Adrenal gland (tissue), 12 donors: Measurements from ENCODE around the gene NMNAT1. TPM values are rescaled to one million over a fixed set of nuclear protein-coding genes. Genes with fewer than 3 reads are reported as not detected.
"Not testable (repeated sequence)": the region's sequence is repeated elsewhere in the genome, so short reads cannot be mapped to it uniquely, and the experiment has no call there.

Source experiments
- DNase-seq, 7 donors: peaks; one replicate each; pipeline ENCODE4 v3.0.0-alpha.2; 2019 to 2020
- H3K27ac ChIP-seq, 5 donors: fragments of 200-600 bp; sonication (generic) in 4 of 5; 1 replicate in 3 of 5; 2 replicates in 2 of 5; pipeline versions ENCODE4 v1.5.1 to v1.8.0; 2016 to 2020; ENCODE audit warnings: mild to moderate bottlenecking in 1 of 5
- H3K27me3 ChIP-seq: fragments of 200-600 bp; 2 replicates; pipeline ENCODE4 v1.8.0; 2021
- H3K36me3 ChIP-seq, 2 donors: fragments of 200-600 bp; replicated peaks in 1 of 2; 1 replicate in 1 of 2; 2 replicates in 1 of 2; pipeline versions ENCODE4 v1.5.1 to v1.8.0; 2018 to 2022
- H3K4me1 ChIP-seq, 2 donors: fragments of 200-600 bp; replicated peaks in 1 of 2; 1 replicate in 1 of 2; 2 replicates in 1 of 2; pipeline versions ENCODE4 v1.5.1 to v1.8.0; 2018 to 2021
- H3K4me3 ChIP-seq, 4 donors: fragments of 200-600 bp; sonication (generic) in 3 of 4; one replicate each; pipeline ENCODE4 v1.5.1; 2016 to 2018
- H3K9me3 ChIP-seq, 3 donors: fragments of 200-600 bp; sonication (generic) in 1 of 3; replicated peaks in 1 of 3; 1 replicate in 2 of 3; 2 replicates in 1 of 3; pipeline versions ENCODE4 v1.5.1 to v1.8.0; 2016 to 2021
- POLR2A ChIP-seq, 2 donors: fragments of 450-650 bp; IDR thresholded peaks; one replicate each; pipeline ENCODE4 v1.6.1; 2017; ENCODE audit warnings: antibody characterized with exemption in 2 of 2, mild to moderate bottlenecking in 2 of 2, moderate library complexity in 1 of 2
- WGBS, 4 donors: extraction: QIAGEN DNeasy Blood & Tissue Kit in 2 of 4; methylation state at CpG; one replicate each; pipeline versions ENCODE4 v1.1.5 to v1.1.7; 2013 to 2017; 5-methylcytosine and 5-hydroxymethylcytosine counted together
- intact Hi-C, 2 donors: fragments of 100-400 bp; cut with DNase I; formaldehyde crosslinking; loops; one replicate each; pipeline versions ENCODE4 v1.14.1 to v1.15.0; 2022 to 2023
- polyA plus RNA-seq, 3 donors: library from polyadenylated mRNA; stranded (reverse); fragments of 200-250 nt in 2 of 3; fragments of 350-450 nt in 1 of 3; fragmentation: Illumina TruSeq in 1 of 3; extraction: RNeasy Lipid Tissue Mini Kit (QIAGEN cat#74804) in 1 of 3; gene quantifications; one replicate each; pipeline ENCODE4 v1.2.3, GENCODE V29; 2013 to 2014
- total RNA-seq, 9 donors: library from RNA; depleted of rRNA in 4 of 9; stranded (reverse); fragments of >200 nt in 4 of 9; fragments of 120-200 nt in 1 of 9; fragmentation: NEBNext Ultra II Directional in 1 of 9; extraction: Animal tissue kit (Norgen Biotek cat#: 25700) in 1 of 9; gene quantifications; one replicate each; pipeline versions ENCODE4 v1.1.0 to v1.2.4, GENCODE V29; 2013 to 2023
- TF ChIP-seq, protein P1 (sequence below), 6 experiments: fragments of 450-650 bp in 4 of 6; fragments of 200-600 bp in 2 of 6; sonication (generic) in 1 of 6; IDR thresholded peaks; 1 replicate in 5 of 6; 2 replicates in 1 of 6; pipeline versions ENCODE4 v1.5.1 to v1.8.0; 2016 to 2021; ENCODE audit warnings: antibody characterized with exemption in 6 of 6, mild to moderate bottlenecking in 2 of 6, moderate library complexity in 1 of 6
- donor health status: healthy with polysubstance abuse.
- donor health status: Bipolar disorder and iron deficiency.
- donor health status: DM: yes; HTN: yes; CAD: no.
- donor health status: DM: no; HTN: no; CAD: no.
- donor health status: DM: no; HTN: no; CAD: no.
- donor health status: DM: yes; HTN: yes; CAD: no.

Gene NMNAT1
- total and polyA plus RNA-seq, 12 donors: 5.6 to 27.1 (median 11.7) TPM

DNA sequence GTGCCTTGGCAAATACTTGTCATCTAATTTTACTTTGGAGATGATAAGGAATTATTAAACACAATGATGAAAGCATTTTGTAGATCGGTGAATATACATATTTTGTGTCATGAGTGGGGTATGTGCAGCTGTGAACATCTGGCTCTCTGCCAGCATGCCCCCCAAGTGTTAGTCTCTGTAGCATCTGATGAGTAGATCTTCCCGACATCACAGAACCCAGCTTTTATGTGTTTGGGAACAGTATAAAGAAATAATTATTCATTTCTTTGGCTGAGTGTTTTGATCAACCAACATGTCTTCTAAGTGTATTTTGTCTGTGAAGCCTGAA, 28.7 kb upstream of the NMNAT1 start:
- 70 to 89% (median 78%) methylated on average over 2 of the region's 2 CpGs for WGBS, 4 donors
- no peaks in the 10 kb centered on the region for H3K36me3 ChIP-seq
- no peak overlapping the region for H3K4me3 ChIP-seq
- intact Hi-C loops: no loop called here
- DNase-seq: no peak
- no peak for TF ChIP-seq POLR2A (IDR thresholded peaks at IDR 0.05)
- TF ChIP-seq, protein P1, sequence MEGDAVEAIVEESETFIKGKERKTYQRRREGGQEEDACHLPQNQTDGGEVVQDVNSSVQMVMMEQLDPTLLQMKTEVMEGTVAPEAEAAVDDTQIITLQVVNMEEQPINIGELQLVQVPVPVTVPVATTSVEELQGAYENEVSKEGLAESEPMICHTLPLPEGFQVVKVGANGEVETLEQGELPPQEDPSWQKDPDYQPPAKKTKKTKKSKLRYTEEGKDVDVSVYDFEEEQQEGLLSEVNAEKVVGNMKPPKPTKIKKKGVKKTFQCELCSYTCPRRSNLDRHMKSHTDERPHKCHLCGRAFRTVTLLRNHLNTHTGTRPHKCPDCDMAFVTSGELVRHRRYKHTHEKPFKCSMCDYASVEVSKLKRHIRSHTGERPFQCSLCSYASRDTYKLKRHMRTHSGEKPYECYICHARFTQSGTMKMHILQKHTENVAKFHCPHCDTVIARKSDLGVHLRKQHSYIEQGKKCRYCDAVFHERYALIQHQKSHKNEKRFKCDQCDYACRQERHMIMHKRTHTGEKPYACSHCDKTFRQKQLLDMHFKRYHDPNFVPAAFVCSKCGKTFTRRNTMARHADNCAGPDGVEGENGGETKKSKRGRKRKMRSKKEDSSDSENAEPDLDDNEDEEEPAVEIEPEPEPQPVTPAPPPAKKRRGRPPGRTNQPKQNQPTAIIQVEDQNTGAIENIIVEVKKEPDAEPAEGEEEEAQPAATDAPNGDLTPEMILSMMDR (IDR thresholded peaks at IDR 0.05): no peak
- H3K27me3 ChIP-seq: no peaks in the 10 kb centered on the region
- H3K4me1 ChIP-seq: peaks cover 0 to 8% of the 10 kb centered on the region in 2 donors
- no peak overlapping the region for H3K27ac ChIP-seq
- H3K9me3 ChIP-seq: no peaks in the 10 kb centered on the region

DNA sequence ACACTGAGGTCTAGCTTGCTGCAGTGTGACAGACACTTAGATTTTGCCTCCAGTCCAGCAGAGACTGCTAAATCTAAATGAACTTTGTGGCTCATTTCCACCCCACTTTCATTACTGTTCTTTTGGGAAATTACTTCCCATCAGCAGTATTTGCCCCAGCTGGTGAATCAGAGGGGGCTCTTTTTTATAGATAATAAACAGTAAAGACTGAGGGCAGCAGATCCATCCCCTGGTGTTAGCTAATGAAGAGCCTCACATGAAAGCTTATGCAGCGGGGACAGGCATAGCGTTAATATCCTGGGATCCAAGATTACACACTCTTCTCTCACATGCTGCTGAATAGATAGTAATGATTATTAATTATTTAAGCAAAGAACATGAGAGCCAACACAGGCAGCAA, 26.8 kb upstream of the NMNAT1 start:
- H3K36me3 ChIP-seq: no peaks in the 10 kb centered on the region
- TF ChIP-seq POLR2A (IDR thresholded peaks at IDR 0.05): no peak
- TF ChIP-seq, protein P1 (IDR thresholded peaks at IDR 0.05): no peak
- H3K27ac ChIP-seq: no peak overlapping the region
- H3K27me3 ChIP-seq: no peaks in the 10 kb centered on the region
- H3K9me3 ChIP-seq: no peaks in the 10 kb centered on the region
- intact Hi-C loops: no loop called here
- H3K4me1 ChIP-seq: peaks cover 0 to under 1% of the 10 kb centered on the region in 2 donors
- WGBS, 4 donors: 78 to 93% (median 85%) methylated on average over 2 of the region's 2 CpGs
- H3K4me3 ChIP-seq: no peak overlapping the region
- no peak for DNase-seq

DNA sequence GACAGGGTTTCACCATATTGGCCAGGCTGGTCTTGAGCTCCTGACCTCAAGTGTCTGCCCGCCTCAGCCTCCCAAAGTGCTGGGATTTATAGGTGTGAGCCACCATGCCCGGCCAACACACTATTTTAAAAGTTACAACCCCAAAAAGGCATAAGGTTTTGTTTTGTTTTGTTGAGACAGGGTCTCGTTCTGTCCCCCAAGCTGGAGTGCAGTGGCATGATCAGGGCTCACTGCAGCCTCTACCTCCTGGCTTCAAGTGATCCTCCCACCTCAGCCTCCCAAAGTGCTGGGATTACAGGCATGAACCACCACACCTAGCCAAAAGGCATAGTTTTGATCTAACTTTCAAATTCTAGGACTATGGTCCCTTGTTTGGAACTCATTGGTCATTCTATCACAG, 25.8 kb upstream of the NMNAT1 start:
- H3K36me3 ChIP-seq, intact Hi-C loops, DNase-seq, H3K4me1 ChIP-seq, H3K9me3 ChIP-seq, H3K4me3 ChIP-seq, H3K27ac ChIP-seq, H3K27me3 ChIP-seq: not testable (repeated sequence)
- 85 to 90% (median 88%) methylated on average over 3 of the region's 3 CpGs for WGBS, 4 donors

DNA sequence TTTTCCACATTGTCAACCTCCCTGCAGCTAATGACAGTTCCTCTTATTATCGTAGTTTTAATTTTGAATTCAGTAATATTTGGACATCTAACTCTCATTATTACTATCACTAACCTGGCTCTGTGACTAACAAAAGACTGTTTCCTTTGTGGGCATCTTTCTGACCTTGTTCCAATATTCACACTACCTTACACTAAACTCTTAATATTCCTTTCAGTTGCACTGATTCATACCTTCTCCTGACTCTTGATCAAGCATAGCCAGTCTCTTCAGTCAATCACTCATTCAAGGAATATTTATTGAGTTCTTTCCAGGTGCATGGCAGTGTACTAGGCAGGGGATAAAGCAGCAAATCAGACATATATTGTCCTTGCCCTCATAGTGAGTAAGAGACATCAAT, 25.4 kb upstream of the NMNAT1 start:
- DNase-seq: no peak
- intact Hi-C loops: no loop called here

DNA sequence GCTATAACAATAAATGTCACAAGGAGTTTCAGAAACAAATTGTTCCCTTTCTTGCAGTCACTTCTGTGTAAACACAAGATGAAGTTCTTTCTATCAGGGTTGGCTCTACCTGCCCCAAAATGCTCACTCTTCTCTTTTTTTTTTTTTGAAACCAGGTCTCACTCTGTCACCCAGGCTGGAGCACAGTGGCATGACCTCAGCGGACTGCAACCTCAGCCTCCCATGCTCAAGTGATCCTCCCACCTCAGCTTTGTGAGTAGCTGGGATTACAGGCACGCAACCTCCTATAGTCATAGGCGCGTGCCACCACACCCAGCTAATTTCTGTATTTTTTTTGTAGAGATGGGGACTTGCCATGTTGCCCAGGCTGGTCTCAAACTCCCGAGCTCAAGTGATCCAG, 22.7 kb upstream of the NMNAT1 start:
- Histone ChIP-seq H3K9me3 (no peaks in the 10 kb centered on the region), H3K36me3 (no peaks in the 10 kb centered on the region), H3K27me3 (no peaks in the 10 kb centered on the region), H3K4me3 (no peak overlapping the region), H3K4me1 (no peaks in the 10 kb centered on the region), H3K27ac (no peak overlapping the region)
- TF ChIP-seq POLR2A (IDR thresholded peaks at IDR 0.05): no peak
- TF ChIP-seq, protein P1 (IDR thresholded peaks at IDR 0.05): no peak
- intact Hi-C loops: no loop called here
- 87 to 95% (median 93%) methylated on average over 3 to 5 of the region's 5 CpGs for whole genome bisulfite sequencing, 4 donors
- DNase-seq: no peak

More for the DNA sequence above, 25.4 kb upstream of the NMNAT1 start:
- Histone ChIP-seq H3K4me1 (no peaks in the 10 kb centered on the region), H3K27ac (no peak overlapping the region), H3K27me3 (no peaks in the 10 kb centered on the region), H3K36me3 (no peaks in the 10 kb centered on the region), H3K4me3 (no peak overlapping the region), H3K9me3 (no peaks in the 10 kb centered on the region)
- TF ChIP-seq, protein P1 (IDR thresholded peaks at IDR 0.05): no peak
- no peak for TF ChIP-seq POLR2A (IDR thresholded peaks at IDR 0.05)
- 76 to 91% (median 85%) methylated on average over 1 of the region's 1 CpG for WGBS, 4 donors
